HCT116 (cell line): ENCODE results near the gene ZNF138.

Experiments used
- CEBPB ChIP-seq: IDR thresholded peaks from 2 replicates; pipeline ENCODE4 v1.6.1; 2012; ENCODE audit warnings: low read depth
- CTCF ChIP-seq, 3 experiments: fragments of 200-600 bp in 1 of 3; sonication (generic) in 1 of 3; IDR thresholded peaks in 2 of 3; conservative IDR thresholded peaks in 1 of 3; 2 replicates each; pipeline ENCODE4 v1.5.1; 2012 to 2017; ENCODE audit warnings: low read depth in 2 of 3, low read length in 2 of 3, antibody characterized with exemption in 1 of 3, borderline replicate concordance in 1 of 3, control low read depth in 1 of 3, mild to moderate bottlenecking in 1 of 3, mixed read lengths in 1 of 3, mixed run types in 1 of 3, moderate library complexity in 1 of 3; ENCODE audit not compliant: insufficient read depth in 1 of 3
- POLR2A ChIP-seq: IDR thresholded peaks from 2 replicates; pipeline ENCODE4 v1.7.0; 2011; ENCODE audit warnings: borderline replicate concordance; ENCODE audit not compliant: insufficient read depth, insufficient read length; ENCODE audit errors: extremely low read depth
- RAD21 ChIP-seq: IDR thresholded peaks from 2 replicates; pipeline ENCODE4 v1.6.1; 2012; ENCODE audit warnings: low read depth, mild to moderate bottlenecking
- ZBTB33 ChIP-seq: IDR thresholded peaks from 2 replicates; pipeline ENCODE4 v1.6.1; 2011; ENCODE audit warnings: mild to moderate bottlenecking, low read length, moderate library complexity; ENCODE audit not compliant: insufficient replicate concordance; ENCODE audit errors: extremely low read depth

- TF ChIP-seq CTCF (IDR thresholded peaks at IDR 0.05 in 2 of 3, conservative IDR thresholded peaks at IDR 0.05 in 1 of 3; ENCODE audit: borderline replicate concordance in 1 of 3, insufficient read depth in 1 of 3, low read depth in 2 of 3, low read length in 2 of 3) (no peak), ZBTB33 (no peak), RAD21 (no peak), CEBPB (no peak), POLR2A (no peak)
These were observed 84.5 kb downstream of the ZNF138 start for GRCh38 chr7:64878684-64879083.
